Osteoblast (primary cell): ENCODE results near the gene RUNX3. TPM values are rescaled to one million over a fixed set of nuclear protein-coding genes. Genes with fewer than 3 reads are reported as not detected.

Source experiments
- DNase-seq: peaks from one replicate; pipeline ENCODE4 v3.0.0; 2011; ENCODE audit warnings: low spot score, mixed read lengths; ENCODE audit not compliant: insufficient read length; ENCODE audit errors: missing footprints
- H2AFZ ChIP-seq: 2 replicates; pipeline ENCODE4 v1.6.0; 2011; ENCODE audit warnings: mild to moderate bottlenecking, low read length
- H3K27ac ChIP-seq: 2 replicates; pipeline ENCODE4 v1.5.1; 2011; ENCODE audit warnings: mild to moderate bottlenecking, low read depth, low read length, moderate library complexity
- H3K27me3 ChIP-seq: 2 replicates; pipeline ENCODE4 v1.6.0; 2012; ENCODE audit warnings: mild to moderate bottlenecking, control low read depth, inconsistent platforms, low read length, moderate library complexity; ENCODE audit not compliant: insufficient read depth
- H3K36me3 ChIP-seq: 2 replicates; pipeline ENCODE4 v1.5.1; 2011; ENCODE audit warnings: mild to moderate bottlenecking, low read length, control low read depth, moderate library complexity; ENCODE audit not compliant: insufficient read depth
- H3K4me1 ChIP-seq: 2 replicates; pipeline ENCODE4 v1.5.1; 2011; ENCODE audit warnings: mild to moderate bottlenecking, low read length, control low read depth, moderate library complexity; ENCODE audit not compliant: insufficient read depth
- H3K4me2 ChIP-seq: 2 replicates; pipeline ENCODE4 v1.6.0; 2011; ENCODE audit warnings: mild to moderate bottlenecking, low read length; ENCODE audit not compliant: insufficient read depth
- H3K4me3 ChIP-seq: fragments of 200-600 bp; sonication (generic); 3 replicates; pipeline ENCODE4 v1.5.1; 2012; ENCODE audit warnings: mild to moderate bottlenecking, low read length, inconsistent platforms; ENCODE audit not compliant: insufficient read depth
- H3K79me2 ChIP-seq: 2 replicates; pipeline ENCODE4 v1.6.0; 2012; ENCODE audit warnings: mild to moderate bottlenecking, low read length, control low read depth, inconsistent platforms; ENCODE audit not compliant: insufficient read depth
- H3K9me3 ChIP-seq: 2 replicates; pipeline ENCODE4 v1.5.1; 2011; ENCODE audit warnings: low read depth, low read length, control low read depth
- H4K20me1 ChIP-seq: 2 replicates; pipeline ENCODE4 v1.6.0; 2012; ENCODE audit warnings: mild to moderate bottlenecking, low read length, control low read depth; ENCODE audit not compliant: insufficient read depth
- CTCF ChIP-seq: IDR thresholded peaks from 2 replicates; pipeline ENCODE4 v1.5.1; 2011; ENCODE audit warnings: mild to moderate bottlenecking, low read depth, low read length, moderate library complexity; ENCODE audit errors: extremely low read depth
- total RNA-seq: library from RNA; depleted of rRNA; stranded (reverse); fragments of >200 nt; gene quantifications from 2 replicates; pipeline ENCODE4 v1.2.3, GENCODE V29; 2012

The RUNX3 gene
- total RNA-seq, 1 donor: 3.6 TPM

GRCh38 chr1:24952413-24952841 is 22.4 kb upstream of the RUNX3 start:
- H3K4me1 ChIP-seq: peaks cover 19% of the 10 kb centered on the region
- no peak overlapping the region for H3K27ac ChIP-seq
- no peaks in the 10 kb centered on the region for H3K9me3 ChIP-seq
- H3K4me3 ChIP-seq: no peak overlapping the region
- H3K79me2 ChIP-seq: no peaks in the 10 kb centered on the region
- H4K20me1 ChIP-seq: no peaks in the 10 kb centered on the region
- no peak for TF ChIP-seq CTCF
- no peak overlapping the region for H3K4me2 ChIP-seq
- H3K36me3 ChIP-seq: no peaks in the 10 kb centered on the region
- no peaks in the 10 kb centered on the region for H3K27me3 ChIP-seq
- no peak for DNase-seq
- H2AFZ ChIP-seq: no peak overlapping the region

- Histone ChIP-seq H3K36me3 (no peaks in the 10 kb centered on the region), H3K4me3 (no peak overlapping the region), H3K9me3 (no peaks in the 10 kb centered on the region), H2AFZ (no peak overlapping the region), H3K79me2 (no peaks in the 10 kb centered on the region), H3K4me2 (no peak overlapping the region), H3K4me1 (peaks cover 24% of the 10 kb centered on the region), H3K27me3 (no peaks in the 10 kb centered on the region), H3K27ac (no peak overlapping the region), H4K20me1 (no peaks in the 10 kb centered on the region)
- no peak for TF ChIP-seq CTCF
- DNase-seq: no peak
Measured at GRCh38 chr1:24951810-24952412, 21.8 kb upstream of the RUNX3 start.

GRCh38 chr1:24951337-24951736 is 21.3 kb upstream of the RUNX3 start:
- H3K9me3 ChIP-seq: no peaks in the 10 kb centered on the region
- no peak overlapping the region for H2AFZ ChIP-seq
- H3K36me3 ChIP-seq: no peaks in the 10 kb centered on the region
- no peaks in the 10 kb centered on the region for H4K20me1 ChIP-seq
- no peak overlapping the region for H3K27ac ChIP-seq
- no peak for TF ChIP-seq CTCF
- H3K79me2 ChIP-seq: no peaks in the 10 kb centered on the region
- no peaks in the 10 kb centered on the region for H3K27me3 ChIP-seq
- peaks cover 26% of the 10 kb centered on the region for H3K4me1 ChIP-seq
- no peak overlapping the region for H3K4me3 ChIP-seq
- DNase-seq: no peak
- H3K4me2 ChIP-seq: no peak overlapping the region

- H4K20me1 ChIP-seq: no peaks in the 10 kb centered on the region
- no peak for TF ChIP-seq CTCF
- H3K27me3 ChIP-seq: no peaks in the 10 kb centered on the region
- peak; percentile 96 for DNase-seq
- H3K4me3 ChIP-seq: no peak overlapping the region
- no peaks in the 10 kb centered on the region for H3K9me3 ChIP-seq
- no peak overlapping the region for H2AFZ ChIP-seq
- H3K4me2 ChIP-seq: peak overlapping the region; percentile 44
- no peaks in the 10 kb centered on the region for H3K79me2 ChIP-seq
- H3K27ac ChIP-seq: peak overlapping the region; percentile 5
- H3K36me3 ChIP-seq: no peaks in the 10 kb centered on the region
- H3K4me1 ChIP-seq: peaks cover 17% of the 10 kb centered on the region
Measured at GRCh38 chr1:24949331-24949881, 19.3 kb upstream of the RUNX3 start.
